ENCODE data around the gene ZNF467. TPM values are rescaled to one million over a fixed set of nuclear protein-coding genes. Genes with fewer than 3 reads are reported as not detected.

ZNF467 gene
- total RNA-seq, 1 experiment from 2014 or later, result 3.5 TPM

DNA sequence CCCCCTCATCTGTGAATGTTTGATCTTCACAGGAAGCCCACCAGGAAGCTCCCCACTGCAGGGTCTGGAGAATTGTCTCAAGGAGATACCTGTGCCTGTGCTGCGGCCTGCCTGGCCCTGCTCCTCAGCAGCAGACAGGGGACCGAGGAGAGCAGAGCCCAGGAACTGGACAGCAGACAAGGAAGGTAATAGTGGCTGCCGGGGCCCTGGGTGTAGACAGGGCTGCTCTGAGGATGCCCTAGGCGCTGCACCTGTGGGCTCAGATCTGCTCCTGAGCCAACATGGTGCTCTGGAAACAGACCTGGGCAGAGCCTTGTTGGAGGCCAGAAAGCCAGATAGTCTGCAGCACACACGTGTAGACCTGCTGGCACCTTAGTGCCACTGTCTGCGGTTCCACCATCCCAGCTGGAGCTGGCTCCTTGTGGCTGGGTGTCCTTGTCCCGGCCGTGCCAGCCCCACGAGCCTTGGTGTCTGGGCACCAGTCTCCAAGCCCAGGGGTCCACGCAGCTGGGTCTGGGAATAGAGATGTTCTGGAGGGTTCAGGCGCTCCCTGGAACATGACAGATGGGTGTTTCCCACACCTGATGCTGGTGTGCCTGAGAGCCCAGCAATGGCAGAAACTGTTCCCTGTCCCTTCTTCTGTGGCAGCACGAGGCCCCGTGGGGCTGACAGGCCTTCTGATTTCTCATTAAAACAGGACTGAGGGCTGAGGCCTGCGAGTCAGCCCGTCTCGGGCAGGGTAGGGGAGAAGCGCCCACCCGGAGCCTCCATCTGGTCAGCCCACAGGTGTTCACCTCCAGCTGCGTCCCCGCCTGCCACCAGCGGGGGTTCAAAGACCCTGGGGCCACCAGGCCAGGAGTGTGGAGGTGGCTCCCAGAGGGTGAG lies 44.7 kb downstream of the ZNF467 start:
- no peak overlapping the region for H3K4me3 ChIP-seq (ENCODE audit: low read depth, low read length, poor library complexity, severe bottlenecking)
- POLR2A ChIA-PET (ENCODE audit: low non-redundant PET), result no interaction called here
- no TSS peak for BruUV-seq (replicated peaks)
- peaks cover 21% of the 10 kb centered on the region for H3K36me3 ChIP-seq (ENCODE audit: insufficient read depth, low read length, poor library complexity, severe bottlenecking)
- H3K9me3 ChIP-seq (ENCODE audit: low read depth, low read length, poor library complexity, severe bottlenecking), result no peaks in the 10 kb centered on the region
- H3K27me3 ChIP-seq (replicated peaks; ENCODE audit: insufficient read depth, low read depth, low read length, poor library complexity), result no peaks in the 10 kb centered on the region
- H3K4me1 ChIP-seq (ENCODE audit: insufficient read depth, low read length, poor library complexity, severe bottlenecking), result no peaks in the 10 kb centered on the region
- intact Hi-C loops (cut with micrococcal nuclease; ENCODE audit: unreplicated experiment), result no loop called here
- CTCF ChIA-PET, result no interaction called here
- H3K27ac ChIP-seq (ENCODE audit: low read depth, low read length, poor library complexity, severe bottlenecking), result no peak overlapping the region
- TF ChIP-seq, protein P1, sequence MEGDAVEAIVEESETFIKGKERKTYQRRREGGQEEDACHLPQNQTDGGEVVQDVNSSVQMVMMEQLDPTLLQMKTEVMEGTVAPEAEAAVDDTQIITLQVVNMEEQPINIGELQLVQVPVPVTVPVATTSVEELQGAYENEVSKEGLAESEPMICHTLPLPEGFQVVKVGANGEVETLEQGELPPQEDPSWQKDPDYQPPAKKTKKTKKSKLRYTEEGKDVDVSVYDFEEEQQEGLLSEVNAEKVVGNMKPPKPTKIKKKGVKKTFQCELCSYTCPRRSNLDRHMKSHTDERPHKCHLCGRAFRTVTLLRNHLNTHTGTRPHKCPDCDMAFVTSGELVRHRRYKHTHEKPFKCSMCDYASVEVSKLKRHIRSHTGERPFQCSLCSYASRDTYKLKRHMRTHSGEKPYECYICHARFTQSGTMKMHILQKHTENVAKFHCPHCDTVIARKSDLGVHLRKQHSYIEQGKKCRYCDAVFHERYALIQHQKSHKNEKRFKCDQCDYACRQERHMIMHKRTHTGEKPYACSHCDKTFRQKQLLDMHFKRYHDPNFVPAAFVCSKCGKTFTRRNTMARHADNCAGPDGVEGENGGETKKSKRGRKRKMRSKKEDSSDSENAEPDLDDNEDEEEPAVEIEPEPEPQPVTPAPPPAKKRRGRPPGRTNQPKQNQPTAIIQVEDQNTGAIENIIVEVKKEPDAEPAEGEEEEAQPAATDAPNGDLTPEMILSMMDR (conservative IDR thresholded peaks at IDR 0.05; ENCODE audit: low read depth, low read length), result no peak
- TF ChIP-seq EZH2 (IDR thresholded peaks at IDR 0.05; ENCODE audit: borderline replicate concordance, low read depth, low read length, poor library complexity, severe bottlenecking), result no peak
- DNase-seq (ENCODE audit: low spot score), result no peak

DNA sequence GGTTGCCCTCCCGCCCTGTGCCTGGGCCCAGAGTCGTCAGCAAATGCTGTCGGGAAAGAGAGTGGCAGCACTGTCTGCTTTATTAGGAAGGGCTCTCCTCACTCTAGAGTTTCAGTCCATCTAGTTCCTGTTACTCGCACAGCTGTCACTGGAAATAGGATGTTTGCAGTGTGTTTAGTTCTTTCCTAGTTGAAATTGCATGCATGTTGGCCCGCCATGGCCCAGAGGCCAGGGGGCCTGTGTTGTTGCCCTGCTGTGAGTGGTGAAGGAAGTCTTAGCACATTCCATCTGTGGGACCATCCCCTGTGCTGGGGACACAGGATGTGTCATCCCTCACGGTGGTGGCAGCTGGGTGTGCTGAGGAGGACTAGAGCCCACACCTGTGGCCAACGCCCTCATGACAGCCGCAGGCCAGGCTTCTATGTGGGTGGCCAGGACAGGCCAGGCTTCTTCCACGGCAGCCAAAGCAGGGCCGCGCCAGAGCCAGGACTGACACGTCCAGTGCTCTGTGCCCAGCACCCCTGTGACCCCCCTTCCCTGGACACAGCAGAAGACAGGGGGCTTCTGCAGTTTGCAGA lies 45.4 kb downstream of the ZNF467 start:
- POLR2A ChIA-PET (ENCODE audit: low non-redundant PET), result no interaction called here
- H3K27me3 ChIP-seq (replicated peaks; ENCODE audit: insufficient read depth, low read depth, low read length, poor library complexity), result no peaks in the 10 kb centered on the region
- H3K4me3 ChIP-seq (ENCODE audit: low read depth, low read length, poor library complexity, severe bottlenecking), result no peak overlapping the region
- no peak for TF ChIP-seq EZH2 (IDR thresholded peaks at IDR 0.05; ENCODE audit: borderline replicate concordance, low read depth, low read length, poor library complexity, severe bottlenecking)
- peaks cover 24% of the 10 kb centered on the region for H3K36me3 ChIP-seq (ENCODE audit: insufficient read depth, low read length, poor library complexity, severe bottlenecking)
- CTCF ChIA-PET, result no interaction called here
- no peaks in the 10 kb centered on the region for H3K4me1 ChIP-seq (ENCODE audit: insufficient read depth, low read length, poor library complexity, severe bottlenecking)
- no peaks in the 10 kb centered on the region for H3K9me3 ChIP-seq (ENCODE audit: low read depth, low read length, poor library complexity, severe bottlenecking)
- BruUV-seq (replicated peaks), result no TSS peak
- DNase-seq (ENCODE audit: low spot score), result no peak
- intact Hi-C loops (cut with micrococcal nuclease; ENCODE audit: unreplicated experiment), result no loop called here
- no peak overlapping the region for H3K27ac ChIP-seq (ENCODE audit: low read depth, low read length, poor library complexity, severe bottlenecking)

DNA sequence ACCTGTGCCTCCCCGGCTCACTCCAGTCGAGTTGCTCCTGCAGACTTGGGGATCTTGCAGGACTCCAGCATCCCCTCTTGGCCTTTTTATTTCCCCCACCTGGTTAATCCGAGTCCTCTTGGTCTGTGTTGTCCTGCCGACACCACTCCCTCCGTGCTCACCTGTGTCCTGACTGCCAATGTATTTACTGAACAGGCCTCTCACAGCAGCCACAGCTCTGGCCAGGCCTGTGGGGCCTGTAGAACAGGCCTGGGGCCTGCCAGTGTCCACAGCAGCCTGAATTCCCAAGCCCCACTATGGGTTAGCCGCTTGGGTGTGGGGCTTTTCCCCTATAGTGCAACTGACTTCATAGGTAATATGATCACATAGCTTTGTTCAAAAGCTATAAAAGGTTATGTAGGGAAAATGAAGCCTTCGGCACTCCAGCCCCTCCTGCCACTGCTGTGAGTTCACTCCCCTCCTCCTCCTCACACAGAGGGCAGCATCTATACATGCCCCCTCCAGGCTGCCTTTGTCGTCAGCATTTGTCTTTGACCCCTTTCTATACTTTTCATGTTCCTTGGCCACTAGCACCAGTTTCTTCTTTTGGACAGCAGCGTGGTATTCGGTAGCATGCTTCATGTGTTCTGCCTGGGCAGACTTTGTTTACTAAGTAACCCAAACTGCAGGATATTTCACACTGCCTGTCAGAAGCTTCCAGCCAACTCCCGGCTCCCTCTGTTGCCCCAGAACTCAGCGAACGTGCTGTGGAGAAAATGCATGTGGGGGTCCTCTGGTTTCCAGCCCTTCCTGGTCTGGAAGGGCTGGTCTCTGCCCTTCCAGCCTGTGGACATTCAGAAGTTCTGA lies 46.1 kb downstream of the ZNF467 start:
- peaks cover 28% of the 10 kb centered on the region for H3K36me3 ChIP-seq (ENCODE audit: insufficient read depth, low read length, poor library complexity, severe bottlenecking)
- CTCF ChIA-PET, result interaction anchor here (0.5 to 0.6 kb wide), 2 partner anchors 622 to 630 kb away, joined by 6 read pairs; no protein-coding TSS in a partner anchor
- DNase-seq (ENCODE audit: low spot score), result no peak

More for the DNA sequence above, 46.1 kb downstream of the ZNF467 start:
- POLR2A ChIA-PET (ENCODE audit: low non-redundant PET), result no interaction called here
- Histone ChIP-seq H3K27me3 (replicated peaks; ENCODE audit: insufficient read depth, low read depth, low read length, poor library complexity) (no peaks in the 10 kb centered on the region), H3K4me1 (ENCODE audit: insufficient read depth, low read length, poor library complexity, severe bottlenecking) (no peaks in the 10 kb centered on the region), H3K27ac (ENCODE audit: low read depth, low read length, poor library complexity, severe bottlenecking) (no peak overlapping the region), H3K9me3 (ENCODE audit: low read depth, low read length, poor library complexity, severe bottlenecking) (no peaks in the 10 kb centered on the region), H3K4me3 (ENCODE audit: low read depth, low read length, poor library complexity, severe bottlenecking) (no peak overlapping the region)
- TF ChIP-seq, protein P1 (conservative IDR thresholded peaks at IDR 0.05; ENCODE audit: low read depth, low read length), result no peak
- TF ChIP-seq EZH2 (IDR thresholded peaks at IDR 0.05; ENCODE audit: borderline replicate concordance, low read depth, low read length, poor library complexity, severe bottlenecking), result no peak
- no TSS peak for BruUV-seq (replicated peaks)
- intact Hi-C loops (cut with micrococcal nuclease; ENCODE audit: unreplicated experiment), result no loop called here
